Stimulated activated CD8-positive, alpha-beta memory T cell treated with anti-CD3 and anti-CD28 coated beads, Interleukin-15, amount 100 ng/mL, for 4 hours (primary cell): Measurements from ENCODE around the gene LEKR1.

ENCODE experiments used
- DNase-seq, 2 donors: peaks; one replicate each; pipeline ENCODE4 v3.0.0-alpha.2; 2020; ENCODE audit warnings: low read depth in 2 of 2

LEKR1 gene

DNA sequence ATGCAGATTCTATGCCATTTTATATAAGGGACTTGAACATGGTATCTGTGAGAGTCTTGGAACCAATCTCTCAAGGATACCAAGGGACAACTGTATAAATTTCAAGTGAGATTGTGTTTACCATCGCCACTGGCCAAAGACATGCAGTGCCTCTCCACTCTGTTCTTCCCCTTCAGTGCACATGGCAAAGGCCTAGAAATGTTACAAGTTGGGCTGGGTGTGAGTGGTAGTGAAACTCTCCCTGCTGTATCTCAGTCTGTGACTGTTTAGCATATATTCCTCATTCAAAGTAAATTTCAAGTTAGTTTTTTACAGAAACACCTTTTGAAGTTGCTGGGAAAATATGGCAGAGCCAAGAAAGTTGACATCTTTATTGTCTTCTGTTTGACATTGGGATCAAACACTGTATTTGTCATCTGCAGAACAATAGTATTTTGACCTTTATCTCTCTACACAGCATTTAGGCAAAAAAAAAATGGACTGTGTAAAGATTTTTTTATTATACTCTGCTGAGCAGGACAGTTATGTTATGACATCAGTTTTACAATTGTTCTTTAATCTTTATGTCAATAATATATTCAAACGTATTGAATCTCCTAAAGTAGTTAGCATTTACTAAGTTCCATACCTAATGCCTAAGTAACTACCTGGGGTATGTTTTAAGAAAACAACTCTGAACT lies 232.4 kb downstream of the LEKR1 start:
- DNase-seq, result no peak

DNA sequence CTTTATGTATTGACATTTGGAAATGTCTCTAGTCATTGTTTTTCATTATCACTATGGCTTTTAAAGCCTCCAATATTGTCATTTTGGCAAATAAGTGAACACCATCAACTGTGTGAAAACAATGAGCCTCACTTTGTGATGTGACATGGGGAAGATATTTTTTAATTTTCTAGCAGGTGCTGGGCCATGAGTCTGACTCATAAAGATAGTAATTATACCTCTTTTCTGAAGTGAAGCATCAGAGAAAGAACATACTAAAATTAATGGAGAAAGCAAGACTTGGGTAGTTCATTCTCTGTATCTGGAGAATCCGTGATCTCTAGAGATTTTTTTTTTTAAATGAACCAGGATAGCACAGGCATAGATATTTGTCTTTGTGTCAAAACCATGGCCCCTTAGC lies 233.0 kb downstream of the LEKR1 start:
- DNase-seq, result no peak

DNA sequence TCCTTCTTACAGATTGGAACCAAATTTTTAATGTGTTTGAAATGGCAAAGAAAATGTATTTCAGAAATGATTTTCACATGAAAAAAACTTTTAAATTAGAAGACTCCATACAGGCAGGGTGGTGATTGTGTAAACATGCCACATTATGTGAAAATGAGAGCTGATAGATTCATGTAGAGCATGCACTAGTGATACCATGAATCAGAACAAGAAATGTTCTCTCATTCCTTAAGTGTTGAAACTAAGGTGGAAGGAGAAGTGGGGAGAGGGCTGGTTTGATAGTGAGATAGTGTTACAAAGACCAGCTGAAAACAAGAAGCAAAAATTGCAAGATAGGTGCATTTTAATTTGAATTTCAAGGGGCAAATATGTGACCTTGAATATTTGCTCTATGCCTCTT lies 233.5 kb downstream of the LEKR1 start:
- DNase-seq, result no peak

DNA sequence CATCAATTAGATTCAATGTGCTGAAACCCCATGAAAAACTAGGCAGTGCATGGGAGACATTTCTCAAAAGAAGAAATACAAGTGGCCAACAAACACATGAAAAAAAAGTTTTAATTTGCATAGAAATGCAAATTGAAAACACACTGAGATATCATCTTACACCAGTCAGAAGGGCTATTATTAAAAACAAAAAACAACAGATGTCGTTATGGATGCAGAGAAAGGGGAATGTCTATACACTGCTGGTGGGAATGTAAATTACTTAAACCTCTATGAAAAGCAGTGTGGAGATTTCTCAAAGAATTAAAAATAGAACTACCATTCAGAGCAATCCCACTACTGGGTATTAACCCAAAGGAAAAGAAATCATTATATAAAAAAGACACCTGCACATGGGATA lies 235.1 kb downstream of the LEKR1 start:
- no peak for DNase-seq

DNA sequence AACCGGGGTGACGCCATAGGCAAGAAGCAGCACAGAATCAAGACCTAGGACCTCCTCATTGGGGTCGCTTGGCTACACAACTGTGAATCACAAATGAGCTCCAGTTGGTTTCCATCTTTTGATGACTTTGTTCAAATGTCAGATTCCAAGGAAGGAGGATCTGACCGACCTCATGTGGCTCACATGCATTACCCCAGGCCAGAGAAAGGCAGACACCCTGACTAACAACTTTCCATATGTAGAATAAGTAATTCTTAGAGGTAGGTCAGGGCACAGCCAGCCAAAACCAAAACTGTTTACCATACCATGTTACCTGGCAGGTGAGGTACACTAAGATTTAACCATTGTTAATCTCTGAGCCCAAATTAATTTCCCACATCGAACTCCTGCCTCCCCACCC lies 237.3 kb downstream of the LEKR1 start:
- no peak for DNase-seq

DNA sequence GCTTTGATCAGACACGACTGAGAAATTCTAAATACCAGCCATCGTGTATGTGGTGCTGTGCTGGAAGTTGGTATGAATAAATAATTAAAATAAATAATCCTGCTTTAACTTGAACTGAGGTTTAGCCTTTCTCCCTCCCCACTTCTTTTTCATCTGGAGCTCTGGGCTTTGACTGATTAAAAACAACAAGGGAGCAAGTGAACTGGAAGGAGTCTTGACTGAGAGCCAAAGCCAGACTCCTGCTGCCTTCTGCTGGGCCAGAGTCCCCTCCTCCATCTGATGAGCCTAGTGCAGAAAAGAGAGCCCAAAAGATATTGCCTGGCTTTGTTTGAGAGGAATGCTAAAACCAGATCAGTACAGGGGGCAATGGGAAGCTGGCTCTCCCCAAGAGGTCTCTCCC lies 237.8 kb downstream of the LEKR1 start:
- no peak for DNase-seq

DNA sequence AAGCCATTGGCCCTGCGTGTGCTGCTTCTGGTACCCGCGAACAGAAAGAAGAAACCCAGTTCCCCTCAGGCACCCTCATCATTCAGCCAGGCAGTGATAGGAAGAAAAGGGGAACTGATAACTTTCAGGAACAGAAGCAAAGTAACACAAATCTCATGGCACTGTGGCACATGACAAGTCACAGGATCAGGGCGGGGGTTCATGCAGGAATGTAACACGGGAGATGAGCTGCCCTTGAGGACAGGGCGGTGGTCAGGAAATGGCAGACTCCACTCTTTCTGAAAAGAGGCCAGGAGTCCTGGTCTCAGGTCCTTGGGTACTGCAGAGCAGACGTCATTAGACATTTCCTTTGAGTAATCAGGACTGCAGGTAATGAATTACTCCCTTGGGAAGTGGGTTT lies 238.2 kb downstream of the LEKR1 start:
- DNase-seq, result no peak

DNA sequence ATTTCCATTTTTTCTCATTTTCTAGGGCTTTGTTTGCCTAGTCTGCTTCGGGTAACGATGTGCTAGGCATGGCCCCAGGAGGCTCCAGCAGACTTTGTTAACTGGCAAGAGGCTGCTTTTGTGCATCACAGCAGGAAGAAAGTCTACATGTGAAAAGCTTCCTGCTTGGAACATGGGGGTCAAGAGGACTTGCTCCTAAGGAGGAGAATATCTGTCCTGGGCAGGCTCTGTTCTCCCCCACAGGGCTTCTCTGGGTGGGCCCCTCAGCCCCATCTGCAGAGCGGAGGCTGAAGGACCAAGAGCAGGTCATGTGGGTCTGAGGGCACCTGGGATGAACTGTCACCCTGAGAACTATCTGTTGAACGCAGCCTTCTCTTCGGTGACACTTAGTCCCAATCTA lies 239.0 kb downstream of the LEKR1 start:
- DNase-seq, result no peak

DNA sequence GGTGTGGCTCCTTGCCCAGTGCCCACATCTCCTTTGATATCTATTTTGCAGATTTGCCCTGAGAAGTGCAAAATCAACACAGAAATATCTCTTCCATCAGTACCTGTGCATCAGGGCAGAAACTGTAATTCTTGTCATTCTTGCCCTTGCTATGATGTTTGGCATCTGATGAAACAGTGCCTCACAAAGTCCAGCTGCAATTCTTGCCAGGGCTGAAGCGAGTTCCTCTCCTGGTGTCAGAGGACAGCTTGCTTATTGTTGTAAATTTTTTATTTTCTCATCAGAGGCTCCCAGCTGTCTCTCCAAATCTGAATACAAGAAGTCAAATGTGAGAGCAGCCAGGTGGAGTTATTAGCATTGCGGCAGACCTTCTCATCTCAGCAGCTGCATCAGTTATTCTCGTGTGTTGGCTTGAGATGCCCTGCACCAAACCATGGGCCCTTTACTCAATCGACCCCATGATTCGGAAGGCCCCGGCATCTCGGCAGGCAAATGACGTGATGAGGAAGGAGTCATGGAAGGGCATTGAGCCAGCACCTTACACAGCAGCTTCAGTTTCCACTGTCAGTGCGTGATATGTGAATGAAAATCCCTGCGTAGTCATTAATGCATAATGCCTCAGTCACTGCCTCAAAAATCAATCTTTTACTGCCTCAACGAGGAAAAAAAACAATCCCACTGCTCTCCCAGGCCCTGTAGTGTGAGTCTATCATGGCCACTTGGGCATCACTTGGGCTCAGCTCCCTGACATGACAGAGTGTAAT lies 240.4 kb downstream of the LEKR1 start:
- DNase-seq, result no peak

DNA sequence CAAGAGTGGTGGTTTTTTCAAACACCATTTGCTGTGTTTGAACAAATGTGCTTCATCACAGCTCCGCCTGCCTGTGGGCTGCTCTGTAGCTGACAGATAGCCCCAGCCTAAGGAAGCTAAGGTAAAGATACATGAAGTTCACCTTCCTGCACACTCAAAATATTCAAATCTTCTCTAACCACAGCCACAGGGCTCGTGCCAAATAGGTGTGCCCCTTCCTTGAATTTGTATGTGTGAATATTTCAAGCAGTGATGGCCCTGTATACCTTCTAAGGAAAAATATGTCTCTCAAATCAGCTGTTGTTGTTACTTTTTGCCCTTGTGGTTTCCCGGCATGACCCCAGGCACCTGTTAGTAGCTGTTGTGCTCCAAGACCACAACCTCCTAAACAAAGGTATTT lies 241.0 kb downstream of the LEKR1 start:
- no peak for DNase-seq

DNA sequence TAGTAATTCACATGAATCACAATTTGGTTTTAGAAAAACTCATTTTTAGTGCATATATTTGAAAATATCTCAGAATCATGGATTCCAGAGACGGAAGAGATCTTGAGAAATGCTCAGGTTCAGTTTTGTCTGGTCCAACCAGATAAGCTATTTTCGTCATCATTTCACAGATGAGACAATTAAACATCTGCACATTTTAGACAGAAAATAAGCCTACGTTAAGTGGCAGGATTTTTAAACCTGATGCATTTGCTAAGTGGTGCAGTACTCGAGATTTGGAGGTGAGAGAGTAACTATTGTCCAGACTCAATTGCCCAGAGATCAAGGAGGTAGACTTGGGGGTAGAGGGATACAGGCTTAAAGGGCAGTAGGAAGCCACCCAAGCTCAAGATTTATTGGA lies 243.3 kb downstream of the LEKR1 start:
- DNase-seq, result no peak

DNA sequence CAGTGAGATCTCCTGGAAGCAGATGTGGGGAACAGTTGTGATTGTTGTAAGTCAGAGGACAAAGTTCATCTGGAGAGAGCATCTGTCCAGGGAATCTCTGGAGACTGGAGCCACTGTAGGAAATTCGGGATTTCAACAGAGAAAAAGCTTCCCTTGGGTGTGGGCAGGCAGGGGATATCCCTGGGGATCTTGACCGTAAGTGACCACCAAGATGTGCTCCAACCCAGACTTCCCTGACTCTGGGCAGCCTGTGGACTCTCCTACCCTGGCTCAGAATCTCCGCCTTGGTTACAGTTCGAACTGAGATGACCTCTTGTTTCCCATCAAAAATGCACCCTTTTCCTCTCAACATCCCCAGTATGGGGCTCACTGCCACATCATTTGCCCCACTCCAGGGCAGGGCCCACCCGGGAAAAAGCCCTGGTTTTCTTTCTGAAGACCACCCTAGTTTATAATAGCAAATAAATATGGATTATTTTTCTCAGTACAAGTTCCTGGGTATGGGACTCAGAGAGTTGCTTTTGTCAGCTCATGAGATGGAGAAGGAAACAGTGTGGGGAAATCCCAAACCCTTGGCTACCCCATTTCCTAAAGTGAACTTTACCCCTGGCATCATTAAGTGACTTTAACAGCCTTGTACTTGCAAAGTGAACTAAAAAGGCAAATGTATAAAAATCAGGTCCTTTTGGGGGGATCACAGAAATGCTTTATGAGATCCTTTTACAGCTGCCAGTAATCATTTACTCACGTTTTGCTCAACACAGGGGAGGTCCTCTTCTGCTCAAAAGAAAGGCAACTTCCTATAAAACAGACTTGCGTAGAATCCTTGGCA lies 243.9 kb downstream of the LEKR1 start:
- no peak for DNase-seq

DNA sequence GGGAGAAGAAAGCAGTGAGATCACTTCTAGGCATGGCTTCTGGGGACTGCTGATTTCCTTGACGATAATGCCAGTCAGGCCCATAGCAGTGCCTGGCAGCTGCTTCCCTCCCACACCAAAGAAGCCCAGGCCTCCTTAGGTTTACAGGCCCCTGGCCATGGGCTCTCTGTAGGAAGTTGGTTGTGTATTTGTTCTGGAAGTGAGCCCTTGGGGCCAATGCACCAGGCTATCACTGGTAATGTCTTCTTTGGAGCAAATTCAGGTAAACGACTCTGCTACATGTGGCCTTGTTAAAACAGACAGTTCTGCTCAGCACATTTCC lies 244.5 kb downstream of the LEKR1 start:
- no peak for DNase-seq

DNA sequence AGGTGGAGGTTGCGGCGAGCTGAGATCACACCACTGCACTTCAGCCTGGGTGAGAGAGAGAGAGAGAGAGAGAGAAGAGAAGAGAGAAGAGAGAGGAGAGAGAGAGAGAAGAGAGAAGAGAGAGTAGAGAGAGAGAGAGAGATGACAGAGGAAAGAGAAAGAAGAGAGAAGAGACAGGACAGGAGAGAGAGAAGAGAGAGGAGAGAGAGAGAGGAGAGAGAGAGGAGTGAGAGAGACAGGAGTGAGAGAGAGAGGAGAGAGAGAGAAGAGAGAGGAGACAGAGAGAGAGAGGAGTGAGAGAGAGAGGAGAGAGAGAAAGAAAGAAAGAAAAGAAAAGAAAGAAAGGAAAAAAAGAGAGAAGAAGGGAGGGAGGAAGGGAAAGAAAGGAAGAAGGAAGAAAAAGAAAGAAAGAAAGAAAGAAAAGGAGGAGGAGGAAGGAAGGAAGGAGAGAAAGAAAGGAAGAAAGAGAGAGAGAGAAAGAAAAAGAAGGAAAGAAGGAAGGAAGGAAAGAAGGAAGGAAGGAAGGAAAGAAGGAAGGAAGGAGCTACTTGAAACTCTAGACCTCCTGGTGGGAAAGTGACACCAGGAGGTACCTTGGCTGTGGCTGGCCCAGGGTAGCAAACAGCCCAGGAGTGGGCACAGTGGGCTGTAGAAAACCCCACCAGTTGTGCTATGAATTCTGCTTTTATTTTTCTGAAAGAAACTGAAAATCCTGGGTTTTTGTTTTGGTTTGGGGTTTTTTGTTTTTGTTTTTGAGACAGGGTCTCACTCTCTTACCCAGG lies 245.8 kb downstream of the LEKR1 start:
- DNase-seq, result no peak

DNA sequence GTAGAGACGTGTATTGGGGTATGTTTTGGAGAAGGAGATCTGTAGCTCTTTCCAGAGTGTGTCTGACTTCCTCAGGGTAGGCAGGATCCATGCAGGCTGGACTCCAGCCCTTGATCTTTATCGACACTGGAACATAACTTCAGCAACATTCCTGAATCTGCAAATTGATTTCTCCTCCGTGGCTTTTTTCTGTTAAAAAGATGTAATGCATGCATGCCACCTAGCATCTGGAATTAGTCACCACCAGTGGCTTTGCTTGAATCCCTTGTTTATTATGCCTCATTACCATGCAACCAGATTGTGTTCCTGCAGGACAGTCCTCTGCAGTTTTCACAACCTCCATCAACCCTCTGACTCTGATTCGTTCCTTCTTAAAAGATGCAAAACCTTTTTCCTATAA lies 247.7 kb downstream of the LEKR1 start:
- no peak for DNase-seq

DNA sequence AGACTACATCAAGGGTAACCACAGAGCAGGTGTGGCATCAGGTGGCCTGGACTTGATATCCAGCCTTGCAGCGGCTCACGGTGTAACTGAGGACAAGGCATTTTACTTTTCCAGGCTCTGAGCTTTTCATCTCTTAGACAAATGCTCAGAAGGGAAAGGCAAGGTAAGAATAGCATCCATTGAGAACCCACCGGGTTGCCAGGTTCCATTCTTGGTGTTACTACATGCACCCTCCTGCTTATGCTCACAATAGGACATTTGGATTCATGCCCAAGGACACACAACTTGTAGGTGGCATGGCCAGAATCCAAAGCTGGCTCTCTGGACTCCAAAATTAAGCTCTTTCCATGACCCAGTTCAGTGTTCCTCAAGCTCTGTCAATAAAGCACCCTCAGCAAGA lies 248.3 kb downstream of the LEKR1 start:
- no peak for DNase-seq

DNA sequence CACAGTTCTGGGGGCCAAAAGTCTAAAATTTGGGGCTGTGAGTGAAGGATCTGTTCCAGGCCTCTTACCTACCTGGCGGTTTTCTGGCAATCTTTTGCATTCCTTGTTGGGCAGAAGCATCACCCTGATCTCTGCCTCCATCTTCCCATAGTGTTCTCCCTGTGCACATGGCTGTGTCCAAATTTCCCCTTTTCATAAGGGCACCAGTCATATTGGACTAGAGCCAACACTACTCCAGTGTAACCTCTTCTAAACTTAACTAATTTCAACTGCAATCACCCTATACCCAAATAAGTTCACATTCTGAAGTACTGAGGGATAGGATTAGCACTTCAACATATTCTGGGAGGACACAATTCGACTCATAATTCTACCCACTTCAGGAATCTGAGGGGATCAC lies 248.8 kb downstream of the LEKR1 start:
- DNase-seq, result no peak

DNA sequence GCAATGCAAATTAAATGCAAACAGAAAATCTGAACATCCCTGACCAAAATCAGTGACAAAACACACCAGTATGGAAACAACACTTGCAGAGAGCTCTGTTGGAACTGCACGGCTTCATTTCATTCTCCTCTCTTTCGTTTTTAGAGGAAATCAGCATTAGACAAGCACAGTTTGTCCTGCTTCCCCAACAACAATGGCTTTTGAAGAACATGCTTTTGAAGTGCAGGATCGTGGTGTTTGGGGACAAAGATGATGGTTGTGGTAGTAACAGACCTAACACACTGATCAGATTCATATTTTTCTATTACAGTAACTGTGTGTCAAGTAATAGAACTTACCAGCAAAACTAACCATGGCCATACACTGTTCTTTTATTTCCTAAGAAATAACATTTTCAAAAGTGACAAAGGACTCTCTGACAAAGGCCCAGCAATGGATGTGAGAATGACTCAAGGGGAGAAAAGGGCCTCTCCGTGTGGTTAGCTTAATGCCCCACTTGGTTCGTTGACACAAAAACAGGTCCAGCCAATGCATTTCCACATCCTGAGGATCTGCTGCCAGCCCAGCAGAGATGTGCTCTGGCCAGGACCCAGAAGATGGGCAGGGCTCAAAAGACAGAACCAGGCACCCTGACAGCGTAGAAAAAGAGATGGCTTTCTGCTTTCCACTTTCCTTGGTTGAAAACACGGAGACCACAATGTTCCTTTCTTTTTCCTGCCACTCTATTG lies 249.7 kb downstream of the LEKR1 start:
- no peak for DNase-seq

DNA sequence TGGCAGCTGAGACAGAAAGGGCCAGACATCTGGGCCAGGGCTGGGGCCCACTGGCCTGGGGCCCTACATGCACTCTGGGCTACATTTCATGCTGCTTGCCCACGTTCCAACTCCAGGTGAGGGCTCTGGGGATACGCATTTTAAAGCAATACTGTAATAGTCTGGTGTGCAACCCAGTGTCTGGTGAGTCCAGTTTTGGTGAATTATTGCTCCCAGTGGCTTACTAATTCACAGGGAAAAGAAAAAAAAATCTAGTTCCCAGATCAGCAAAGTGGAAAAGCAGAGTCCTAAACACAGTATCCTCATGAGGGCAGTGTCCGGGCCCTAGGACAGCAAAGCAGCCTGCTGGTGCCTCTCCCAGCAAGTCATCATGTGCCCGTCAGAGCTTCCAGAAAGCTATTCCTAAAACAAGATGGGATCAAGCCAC lies 251.4 kb downstream of the LEKR1 start:
- DNase-seq, result no peak

DNA sequence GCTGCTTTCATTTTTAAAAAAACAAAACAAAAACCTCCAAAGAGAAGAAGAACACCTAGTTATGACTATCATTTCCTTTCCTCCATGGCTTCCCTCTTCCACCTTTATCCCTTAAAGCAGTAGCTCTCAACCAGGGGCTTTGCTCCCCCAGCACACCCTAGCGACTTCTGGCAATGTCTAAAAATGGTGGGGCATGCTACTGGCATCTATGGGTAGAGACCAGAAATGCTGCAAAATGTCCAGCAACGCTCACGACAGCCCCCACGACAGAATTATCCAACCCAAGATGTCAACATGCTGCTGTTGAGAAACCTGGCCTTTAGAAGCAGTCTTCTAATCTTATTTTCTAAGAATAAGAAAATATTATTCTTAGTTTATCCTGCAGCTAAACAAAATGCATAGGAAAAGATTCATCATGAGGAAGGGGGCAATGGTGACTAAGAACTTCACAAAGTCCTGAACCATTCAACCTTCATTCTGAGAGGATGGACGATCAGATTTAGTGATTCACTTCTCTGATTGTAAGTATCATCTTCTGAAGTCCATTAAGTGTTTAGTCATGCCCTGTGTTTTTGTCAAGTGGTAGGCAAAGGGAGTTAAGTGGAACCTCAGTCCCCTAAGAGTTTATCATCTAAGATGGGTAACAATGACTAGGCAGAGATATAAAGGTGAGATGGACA lies 252.1 kb downstream of the LEKR1 start:
- DNase-seq, result no peak

DNA sequence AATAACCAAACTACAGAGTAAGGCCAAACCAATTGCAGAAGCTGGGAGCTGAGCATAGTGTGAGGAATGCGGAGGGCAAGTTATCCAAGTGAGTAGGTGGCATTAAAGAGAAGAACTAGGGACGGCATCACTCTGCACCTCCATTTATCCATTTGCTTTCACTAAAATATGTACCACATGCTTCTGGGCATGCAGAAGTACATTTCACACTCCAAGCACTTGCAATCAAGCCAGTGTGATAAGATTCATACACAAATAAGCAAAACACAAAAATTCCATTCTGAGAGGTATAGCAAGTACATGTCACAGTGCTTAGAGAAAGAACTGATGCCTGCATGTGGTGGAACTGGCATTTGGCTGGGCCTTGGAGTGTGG lies 252.6 kb downstream of the LEKR1 start:
- no peak for DNase-seq
